Measurements from ENCODE around the gene ANKRD44.
"Not testable (repeated sequence)": the region's sequence is repeated elsewhere in the genome, so short reads cannot be mapped to it uniquely, and the experiment has no call there.

The ANKRD44 gene

DNA sequence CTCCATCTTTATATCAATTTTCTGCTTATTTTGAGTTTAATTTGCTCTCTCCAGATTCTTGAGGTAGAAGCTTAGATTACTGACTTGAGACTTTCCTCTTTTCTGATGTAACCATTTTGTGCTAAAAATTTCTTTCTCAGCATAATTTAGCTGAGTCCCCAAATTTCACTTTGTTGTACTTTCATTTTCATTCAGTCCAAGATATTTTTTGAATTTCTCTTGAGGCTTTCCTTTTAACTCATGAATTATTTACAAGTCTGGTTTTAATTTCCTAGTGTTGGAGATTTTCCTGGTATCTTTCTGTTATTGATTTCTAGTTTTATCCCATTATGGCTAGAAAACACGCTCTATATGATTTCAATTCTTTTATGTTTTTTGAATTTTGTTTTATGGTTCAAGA lies 239.4 kb downstream of the ANKRD44 start:
- DNase-seq = no peak

DNA sequence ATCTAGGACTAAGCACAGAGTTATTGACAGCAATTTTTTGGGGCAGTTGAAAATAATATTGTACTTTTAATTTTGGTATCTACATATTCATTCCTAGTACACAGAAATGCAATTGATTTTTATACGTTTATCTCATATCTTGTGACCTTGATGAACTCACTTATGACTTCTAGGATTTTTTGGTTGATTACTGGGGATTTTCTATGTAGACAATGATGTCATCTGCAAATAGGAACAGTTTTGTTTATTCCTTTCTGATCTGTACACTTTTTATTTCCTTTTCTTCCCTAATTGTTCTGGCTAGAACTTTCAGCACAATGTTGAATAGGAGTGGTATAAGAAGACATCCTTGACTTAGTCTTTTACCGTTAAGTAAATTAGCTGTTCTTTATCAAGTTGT lies 240.6 kb downstream of the ANKRD44 start:
- DNase-seq = no peak

DNA sequence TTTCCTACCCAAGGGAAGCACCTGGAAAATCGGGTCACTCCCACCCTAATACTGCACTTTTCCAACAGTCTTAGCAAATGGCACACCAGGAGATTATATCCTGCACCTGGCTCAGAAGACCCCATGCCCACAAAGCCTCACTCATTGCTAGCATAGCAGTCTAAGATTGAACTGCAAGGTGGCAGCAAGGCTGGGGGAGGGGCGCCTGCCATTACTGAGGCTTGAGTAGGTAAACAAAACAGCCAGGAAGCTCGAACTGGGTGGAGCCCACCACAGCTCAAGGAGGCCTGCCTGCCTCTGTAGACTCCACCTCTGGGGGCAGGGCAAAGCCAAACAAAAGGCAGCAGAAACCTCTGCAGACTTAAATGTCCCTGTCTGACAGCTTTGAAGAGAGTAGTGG lies 248.0 kb downstream of the ANKRD44 start:
- peak; percentile 51 for DNase-seq

DNA sequence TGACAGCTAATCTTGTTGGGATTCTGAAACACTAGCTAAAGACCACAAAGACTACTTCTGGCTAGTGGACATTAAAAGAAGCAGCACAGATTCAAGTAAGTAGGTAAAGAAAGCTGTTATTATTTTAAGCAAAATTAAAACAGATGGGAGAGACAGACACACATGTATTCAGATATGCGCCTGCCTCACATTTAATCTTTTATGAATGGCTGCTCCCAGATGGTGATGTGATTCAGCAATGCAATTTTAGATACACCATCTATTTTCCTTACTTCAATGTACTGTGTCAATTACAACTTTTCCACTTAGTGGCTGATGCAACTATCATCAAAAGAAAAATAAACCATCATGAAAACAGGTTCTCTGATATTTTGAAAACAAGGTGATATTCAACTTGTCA lies 251.1 kb downstream of the ANKRD44 start:
- no peak for DNase-seq

DNA sequence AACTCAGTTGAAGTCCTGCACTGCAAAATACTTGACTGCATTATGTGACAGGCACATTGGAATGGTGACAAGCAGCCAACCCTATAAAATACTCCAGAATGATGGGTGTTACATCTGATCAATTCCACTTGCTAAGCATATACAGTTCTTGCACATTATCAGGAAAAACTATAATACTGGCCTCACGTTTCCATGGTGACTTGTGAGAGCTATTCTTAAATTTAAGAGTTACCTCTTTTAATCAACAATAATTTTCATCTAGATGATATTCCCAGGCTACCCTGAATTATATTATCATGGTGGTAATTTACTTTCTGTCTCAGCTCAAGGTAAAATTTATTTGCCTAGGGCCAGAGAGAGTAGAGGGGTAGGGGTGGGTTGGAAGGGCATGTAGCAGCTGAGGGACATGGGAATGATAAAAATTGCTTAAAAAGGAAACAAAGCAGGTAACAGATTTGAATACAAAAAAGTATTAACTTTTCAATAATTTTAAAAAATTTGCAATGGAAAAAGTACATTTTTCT lies 251.7 kb downstream of the ANKRD44 start:
- no peak for DNase-seq

DNA sequence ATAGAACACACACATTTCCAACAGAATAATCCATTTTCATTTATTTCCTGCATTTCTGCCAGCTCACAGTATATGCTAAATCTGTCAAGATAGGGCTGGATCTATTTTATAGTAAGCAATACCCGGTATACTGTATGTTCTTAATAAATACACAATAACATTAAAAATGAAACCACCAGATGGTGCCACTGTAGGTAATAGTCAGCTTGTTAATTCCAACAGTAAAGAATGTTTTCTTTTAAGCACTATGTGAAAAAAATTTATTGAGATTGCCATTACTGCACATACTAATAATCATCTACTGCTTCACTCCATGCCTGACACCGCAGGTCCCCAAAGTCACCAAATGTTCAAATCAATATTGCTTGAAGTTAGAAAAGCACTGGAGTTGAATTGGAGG lies 252.6 kb downstream of the ANKRD44 start:
- DNase-seq = no peak

DNA sequence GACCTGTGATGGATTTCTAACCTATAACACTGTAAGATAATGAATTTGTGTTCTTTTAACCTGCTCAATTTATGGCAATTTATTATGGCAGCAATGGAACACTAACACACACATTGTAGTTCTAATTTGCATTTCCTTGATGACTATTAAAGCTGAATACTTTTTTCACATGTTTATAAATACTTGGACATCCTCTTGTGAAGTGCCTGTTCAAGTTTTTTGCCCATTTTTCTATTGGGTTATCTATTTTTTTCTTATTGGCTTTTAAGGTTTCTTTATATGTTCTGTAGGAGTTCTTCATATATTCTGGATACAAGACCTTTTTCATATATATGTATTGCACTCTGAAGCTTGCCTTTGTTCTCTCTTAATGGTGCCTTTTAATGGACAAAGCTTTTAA lies 255.5 kb downstream of the ANKRD44 start:
- DNase-seq = no peak

DNA sequence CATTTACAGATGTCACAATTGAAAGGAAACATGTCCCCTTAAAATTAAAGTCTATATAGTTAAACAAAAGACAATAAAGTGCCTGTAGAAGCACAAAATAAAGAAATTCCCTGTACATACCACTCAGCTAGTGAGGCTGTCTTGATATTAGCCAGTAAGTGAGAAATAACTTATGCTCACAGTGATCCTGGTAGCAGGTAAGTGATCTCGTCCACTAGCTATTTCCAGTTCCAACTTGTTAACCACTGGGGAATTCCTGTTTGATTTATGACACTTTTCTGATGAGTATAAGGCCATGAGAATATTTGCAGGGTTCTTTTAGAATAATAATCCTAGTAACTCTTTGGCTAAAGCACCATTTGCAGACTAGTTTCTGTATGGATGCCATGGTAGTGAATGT lies 256.1 kb downstream of the ANKRD44 start:
- no peak for DNase-seq

DNA sequence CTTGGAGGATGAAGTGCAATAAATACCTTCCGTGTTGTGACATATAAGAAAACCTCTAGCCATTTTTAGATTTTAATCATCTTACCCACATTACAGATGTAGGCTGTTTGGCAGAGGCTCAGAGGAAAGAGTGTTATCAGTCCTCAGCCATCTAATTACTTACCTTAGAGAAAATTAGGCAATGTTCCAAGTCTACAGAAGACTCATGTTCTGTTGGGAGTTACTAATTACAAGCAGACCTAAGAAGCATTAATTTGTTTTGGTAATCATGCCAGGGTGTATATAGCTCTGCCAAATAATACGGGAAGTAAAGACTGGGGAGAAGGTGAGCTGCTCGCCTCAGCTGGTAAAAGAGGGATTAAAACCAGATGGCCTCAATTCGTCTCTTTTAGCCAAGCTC lies 258.2 kb downstream of the ANKRD44 start:
- peak; percentile 34 for DNase-seq

DNA sequence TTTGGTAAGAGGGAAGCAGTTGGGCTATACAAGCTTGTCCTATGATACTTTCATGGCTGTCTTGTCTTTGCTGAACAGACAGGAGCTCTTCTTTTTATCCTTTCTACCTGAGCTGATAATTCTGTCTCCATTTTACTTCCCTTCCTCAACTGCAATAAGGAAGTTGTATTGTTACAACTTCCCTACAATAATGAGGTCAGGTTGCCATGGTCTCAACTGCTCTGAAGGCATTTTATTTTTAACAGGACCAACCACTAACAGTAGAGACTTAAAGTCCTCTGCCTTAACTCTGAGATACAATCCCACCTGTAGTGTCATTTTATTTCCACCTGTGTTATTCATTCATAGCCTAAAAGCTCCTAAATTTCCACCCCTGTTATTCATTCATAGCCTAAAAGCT lies 265.5 kb downstream of the ANKRD44 start:
- no peak for DNase-seq

DNA sequence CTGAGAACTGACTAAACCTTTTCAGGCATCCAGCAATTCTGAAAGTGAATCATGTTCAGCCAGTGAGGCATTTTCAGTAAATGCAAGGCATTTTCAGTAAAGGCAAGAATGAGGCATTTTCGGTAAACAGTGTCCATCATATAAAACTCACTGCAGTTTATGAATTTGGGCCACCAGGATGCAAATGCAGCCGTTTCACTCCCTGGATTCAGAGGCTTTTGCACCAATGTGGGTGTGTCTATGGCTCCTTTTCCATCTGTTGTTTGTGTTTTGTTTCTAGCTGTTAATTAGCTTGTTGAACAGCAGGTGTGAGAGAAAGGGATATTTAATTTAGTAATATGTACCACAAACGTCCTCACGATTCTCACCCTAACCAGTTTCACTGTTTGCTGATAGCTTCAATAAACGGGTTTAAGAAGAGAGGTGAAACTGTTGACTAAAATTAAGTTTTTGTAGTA lies 267.8 kb downstream of the ANKRD44 start:
- no peak for DNase-seq

DNA sequence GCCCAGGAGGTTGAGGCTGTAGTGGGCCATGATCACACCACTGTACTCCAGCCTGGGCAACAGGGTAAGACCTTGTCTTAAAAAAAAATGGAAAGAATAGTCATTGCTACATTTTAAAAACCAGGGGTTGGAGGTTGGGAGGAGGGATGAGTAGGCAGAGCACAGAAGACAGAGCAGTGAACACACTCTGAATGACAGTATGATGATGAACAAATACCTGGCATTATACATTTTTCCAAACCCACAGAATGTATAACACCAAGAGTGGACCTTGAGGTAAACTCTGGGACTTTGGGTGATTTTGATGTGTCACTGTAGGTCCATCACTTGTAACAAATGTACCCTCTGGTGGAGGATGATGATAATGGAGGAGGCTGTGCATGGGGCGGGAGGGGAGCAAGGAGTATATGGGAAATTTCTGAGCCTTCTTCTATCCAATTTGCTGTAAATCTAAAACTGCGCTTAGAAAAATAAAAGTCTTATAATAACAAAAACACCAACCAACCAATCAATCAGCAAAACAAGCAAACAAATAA lies 272.6 kb downstream of the ANKRD44 start:
- DNase-seq = no peak

DNA sequence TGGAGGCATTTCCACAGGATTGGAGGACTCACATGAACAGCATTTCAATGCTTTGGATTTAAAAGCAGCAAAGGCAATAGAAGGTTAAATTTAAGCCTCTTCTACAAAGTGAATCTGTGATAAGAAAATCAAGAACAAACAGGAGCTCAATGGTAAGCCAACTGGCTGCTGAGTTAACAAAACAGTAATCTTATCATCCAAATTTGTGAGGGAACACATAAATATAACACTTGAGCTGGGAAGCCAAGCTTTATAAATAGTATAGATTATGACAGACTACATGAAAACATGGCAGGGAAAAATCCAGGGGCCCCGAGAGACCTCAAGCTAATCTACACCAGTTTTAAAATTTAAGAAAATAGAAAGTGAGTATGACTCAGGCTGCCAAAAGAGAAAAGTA lies 275.6 kb downstream of the ANKRD44 start:
- DNase-seq = no peak

DNA sequence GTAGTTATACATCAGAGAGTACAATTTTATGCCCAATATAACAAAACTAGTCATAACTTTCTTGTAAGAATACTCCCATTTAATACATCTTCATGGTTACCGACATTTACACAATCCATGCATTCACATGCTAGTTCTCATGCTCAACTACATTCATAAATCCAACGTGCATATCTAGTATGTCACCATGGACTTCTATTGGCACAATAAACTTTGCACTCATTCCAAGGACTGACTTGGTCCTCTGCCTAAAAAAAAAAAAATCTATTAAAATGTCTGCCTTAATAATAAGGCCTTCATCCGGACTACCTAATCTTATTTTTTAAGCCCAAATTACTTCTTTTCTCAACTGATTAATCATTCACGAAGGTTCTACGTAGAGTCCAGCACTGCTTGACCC lies 276.3 kb downstream of the ANKRD44 start:
- DNase-seq = no peak

DNA sequence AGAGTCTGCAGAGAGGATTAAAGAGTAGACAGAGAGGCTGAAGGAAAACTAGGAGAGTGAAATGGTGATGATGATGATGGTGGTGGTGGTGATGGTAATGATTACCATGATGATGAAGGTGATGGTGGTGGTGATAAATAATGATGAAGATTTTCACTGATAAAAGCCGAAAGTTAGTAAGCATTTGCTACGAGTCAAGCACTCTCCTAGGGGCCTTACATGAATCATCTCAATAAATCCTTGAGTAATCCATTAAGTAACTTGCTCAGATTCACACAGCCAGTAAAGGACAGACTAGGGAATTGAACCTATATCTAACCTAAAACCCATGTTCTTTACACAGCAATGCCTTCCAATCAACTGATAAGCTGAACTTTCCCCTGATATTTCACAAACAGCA lies 277.4 kb downstream of the ANKRD44 start:
- no peak for DNase-seq

DNA sequence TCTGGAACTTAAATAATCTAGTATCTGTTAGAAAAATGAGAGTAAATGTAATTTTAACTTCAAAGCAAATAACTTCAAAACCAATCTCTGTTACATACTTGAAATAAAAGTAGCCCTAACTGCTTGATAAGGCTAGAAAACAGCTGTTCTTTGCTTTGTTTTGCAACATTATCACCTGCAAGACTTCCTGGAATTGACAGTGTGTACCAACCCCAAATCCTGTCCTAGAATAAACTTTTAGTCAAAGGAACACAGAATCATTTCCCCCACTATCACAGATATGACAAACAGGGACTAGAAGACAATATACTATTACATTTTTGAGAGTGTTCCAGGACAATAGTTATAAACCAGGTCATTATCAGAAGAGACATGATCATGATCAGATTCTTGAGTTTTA lies 278.8 kb downstream of the ANKRD44 start:
- no peak for DNase-seq

DNA sequence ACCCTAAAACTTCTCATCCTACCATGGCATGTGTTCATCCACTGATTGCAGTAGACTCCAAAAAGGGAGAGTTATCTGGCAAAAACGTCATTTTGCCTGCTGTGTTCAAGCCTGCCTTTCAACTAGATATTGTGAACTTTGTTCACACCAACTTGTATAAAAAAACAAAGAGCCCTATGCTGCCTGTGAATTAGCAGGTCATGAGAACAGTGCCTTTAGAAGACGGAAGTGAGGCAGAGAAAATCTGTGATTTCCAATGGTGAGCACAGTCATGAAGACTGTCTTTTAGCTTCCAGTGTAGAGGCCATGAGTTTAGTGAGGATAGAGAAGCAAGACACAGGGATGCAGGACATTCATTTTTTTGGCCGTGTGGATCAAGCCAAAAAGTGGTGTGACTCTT lies 280.5 kb downstream of the ANKRD44 start:
- DNase-seq = no peak

DNA sequence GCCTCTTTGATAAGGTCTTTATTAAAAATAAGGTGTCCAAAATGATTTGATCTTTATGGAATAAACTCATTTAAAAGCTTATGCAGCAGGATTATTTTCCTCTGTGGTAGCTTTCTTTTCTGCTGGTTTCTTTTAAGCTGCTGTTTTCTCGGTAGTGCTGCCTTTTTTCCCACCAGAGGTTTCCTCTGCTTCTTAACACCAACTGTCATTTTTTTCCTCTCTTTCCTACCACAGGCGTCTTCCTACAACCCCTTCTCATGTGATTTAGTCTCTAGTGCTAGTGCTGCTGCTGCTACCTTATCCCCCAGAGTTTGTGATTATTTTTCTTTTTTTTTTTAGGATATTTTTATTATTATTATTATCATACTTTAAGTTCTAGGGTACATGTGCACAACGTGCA lies 281.9 kb downstream of the ANKRD44 start:
- no peak for DNase-seq

DNA sequence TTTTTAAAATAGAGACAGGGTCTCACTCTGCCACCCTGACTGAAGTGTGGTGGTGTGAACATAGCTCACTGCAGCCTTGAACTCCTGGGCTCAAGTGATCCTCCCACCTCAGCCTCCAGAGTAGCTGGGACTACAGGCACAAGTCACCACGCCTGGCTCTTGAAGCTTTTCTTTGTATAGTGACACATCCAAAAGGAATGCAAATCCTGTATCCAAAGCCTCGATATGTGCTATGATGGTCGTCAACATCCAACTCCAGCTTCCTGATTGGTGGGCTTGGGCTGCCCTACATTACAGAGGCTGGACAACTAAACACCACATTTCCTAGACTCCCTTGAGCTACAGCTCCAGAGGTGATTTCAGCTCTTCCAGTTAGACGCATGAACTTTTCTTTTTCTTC lies 282.4 kb downstream of the ANKRD44 start:
- DNase-seq = no peak

DNA sequence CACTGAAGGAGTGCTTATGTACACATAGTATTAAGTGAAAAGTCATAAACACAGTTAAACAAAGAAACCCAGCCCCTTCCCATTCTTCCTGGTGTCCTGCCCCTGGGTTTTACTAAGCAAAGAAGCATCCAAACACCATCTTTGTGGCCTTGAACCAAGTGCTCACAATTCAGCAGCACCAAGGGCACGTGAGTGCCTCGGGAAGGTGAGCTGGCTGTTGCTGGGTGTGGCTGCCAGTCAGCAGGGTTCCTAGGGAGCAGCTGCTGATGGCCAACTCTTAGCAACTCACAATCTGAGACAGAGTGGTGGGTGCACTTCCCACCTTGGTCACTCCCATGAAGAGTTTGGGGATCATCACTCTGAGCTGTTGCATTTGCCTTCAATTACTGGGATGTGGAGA lies 286.4 kb downstream of the ANKRD44 start:
- DNase-seq = no peak

DNA sequence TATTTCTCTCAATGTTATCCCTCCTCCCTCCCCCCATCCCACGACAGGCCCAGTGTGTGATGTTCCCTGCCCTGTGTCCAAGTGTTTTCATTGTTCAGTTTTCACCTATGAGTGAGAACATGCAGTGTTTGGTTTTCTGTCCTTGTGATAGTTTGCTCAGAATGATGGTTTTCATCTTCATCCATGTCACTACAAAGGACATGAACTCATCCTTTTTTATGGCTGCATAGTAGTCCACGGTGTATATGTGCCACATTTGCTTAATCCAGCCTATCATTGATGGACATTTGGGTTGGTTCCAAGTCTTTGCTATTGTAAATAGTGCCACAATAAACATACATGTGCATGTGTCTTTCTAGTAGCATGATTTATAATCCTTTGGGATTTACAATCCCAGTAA lies 289.7 kb downstream of the ANKRD44 start:
- DNase-seq = not testable (repeated sequence)

DNA sequence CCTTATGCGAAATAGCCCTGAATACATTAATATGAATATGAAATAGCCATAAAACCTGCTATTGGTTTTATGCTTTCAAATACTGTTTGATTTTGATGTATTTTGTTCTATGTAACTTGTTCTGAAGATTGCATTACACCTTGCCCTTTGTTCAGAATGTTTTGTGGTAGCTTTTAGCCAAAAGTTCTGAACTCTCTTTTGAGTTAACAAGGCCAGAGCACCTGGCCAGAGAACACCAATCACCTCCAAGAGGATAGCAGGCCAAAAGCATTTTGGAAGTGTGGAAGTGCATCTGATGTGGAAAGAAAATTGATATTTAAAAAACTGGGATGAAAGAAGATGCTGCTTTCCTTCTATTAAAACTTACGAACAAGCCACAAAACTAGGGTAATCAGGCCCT lies 297.5 kb downstream of the ANKRD44 start:
- no peak for DNase-seq

DNA sequence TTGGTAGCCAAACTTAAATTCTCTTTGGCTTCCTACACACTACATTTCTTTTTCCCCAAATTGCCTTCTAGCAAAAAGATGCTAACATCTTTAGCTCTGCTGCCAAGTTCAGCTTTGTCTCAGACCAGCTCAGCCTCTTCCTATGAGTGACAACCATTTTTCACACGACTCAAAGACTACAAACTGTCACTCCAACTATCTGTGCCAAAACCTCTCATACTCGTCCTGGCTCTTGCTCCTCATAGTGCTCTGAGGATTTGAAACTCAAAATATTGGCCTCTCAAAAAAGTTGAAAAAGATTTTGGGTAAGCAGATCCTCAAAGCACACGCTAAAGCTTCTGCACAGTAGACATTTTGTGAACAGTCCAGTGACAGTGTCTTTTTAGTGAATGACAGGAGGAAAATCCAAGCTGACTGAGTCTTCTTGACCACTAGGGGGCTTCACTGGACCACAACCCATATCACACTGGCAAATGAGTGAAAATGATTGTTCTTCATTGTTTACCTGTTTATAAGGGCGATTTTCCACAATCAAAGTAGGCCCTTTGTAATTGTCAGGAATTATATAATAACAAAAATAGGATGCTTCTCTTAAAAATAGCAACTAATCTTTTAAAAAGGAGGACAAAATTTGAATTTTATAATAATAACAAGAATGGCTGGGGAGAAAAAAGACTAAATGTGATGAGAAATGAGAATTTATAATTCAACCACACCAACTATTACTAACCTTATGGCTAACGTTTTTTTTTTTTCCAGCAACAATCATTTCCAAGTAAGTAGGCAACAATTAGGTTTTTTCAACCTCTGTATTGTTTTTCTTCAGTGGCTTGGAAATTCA lies 298.6 kb downstream of the ANKRD44 start:
- peak; percentile 56 for DNase-seq

DNA sequence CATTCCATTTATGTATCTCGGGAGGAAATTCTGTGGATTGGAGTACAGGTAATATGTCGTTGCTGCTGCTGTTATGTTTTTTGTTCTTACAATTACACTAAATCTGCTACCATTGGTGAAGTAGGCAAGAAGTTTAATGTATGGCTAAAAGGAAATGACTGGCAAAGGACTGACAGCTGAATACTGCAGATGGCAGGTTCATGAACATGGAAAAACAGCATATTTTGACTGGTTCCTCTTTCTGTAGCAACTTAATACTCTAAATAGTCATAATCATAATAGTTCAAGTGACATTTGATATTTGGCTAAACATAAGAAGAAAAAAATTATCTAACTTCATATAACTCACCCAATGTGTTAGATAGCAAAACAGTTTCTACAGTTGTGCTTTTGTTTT lies 299.6 kb downstream of the ANKRD44 start:
- DNase-seq = no peak
